ENCODE data around the gene OSBPL2.

OSBPL2 gene

DNA sequence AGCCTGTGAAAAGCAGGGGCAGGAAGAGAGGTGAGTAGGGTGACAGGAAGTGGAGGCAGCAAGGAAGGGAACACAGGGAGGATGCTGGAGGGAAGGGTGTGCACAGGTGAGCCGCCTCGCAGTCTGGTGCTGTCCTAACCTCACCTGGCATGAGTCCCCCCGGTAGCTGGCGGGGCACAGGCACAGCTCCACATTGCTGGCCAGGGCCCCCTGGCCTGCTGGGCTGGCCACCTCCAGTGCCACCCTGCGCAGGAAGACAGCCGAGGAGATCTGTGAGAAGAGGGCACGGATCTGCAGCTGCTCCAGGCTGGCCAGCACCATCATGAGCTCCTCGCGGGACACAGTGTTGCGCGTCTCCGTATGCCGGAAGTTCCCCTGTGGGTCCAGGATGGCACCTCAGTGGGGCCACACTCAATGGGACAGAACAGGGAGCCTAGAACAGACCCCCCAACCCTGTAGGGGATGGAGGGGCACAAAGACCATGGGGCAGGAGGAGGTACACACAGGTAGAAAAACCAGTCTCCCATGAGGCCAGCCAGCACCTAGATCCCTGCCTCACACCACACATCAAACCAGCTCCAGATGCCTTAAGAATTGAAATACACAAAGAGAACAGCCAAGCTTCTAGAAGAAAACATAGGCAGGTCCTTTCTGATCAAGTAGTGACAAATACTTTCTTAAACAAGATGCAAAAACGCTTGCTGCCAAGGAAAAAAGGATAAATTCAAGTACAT, 87.0 kb downstream of the OSBPL2 start:
- DNase-seq (ENCODE audit: low read depth in 2 of 2), result no peak

DNA sequence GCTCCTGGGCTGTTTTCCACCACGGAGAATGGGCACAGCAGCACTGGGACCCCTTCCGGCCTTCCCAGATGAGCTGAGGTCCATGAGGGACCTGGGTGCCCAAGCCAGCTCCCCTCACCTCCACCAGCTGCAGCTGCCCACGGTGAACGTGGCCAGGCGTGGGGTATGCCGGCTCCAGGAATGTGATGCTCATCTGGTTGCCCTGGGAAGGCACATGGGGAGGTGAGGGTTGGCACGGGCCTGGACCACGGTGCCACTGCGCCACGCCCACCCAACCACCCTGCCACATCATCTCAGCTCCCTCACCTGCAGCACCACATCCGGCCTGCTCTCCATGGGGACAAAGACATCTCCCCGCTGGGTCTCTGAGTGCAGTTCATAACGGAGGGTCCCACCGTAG, 88.2 kb downstream of the OSBPL2 start:
- no peak for DNase-seq (ENCODE audit: low read depth in 2 of 2)

DNA sequence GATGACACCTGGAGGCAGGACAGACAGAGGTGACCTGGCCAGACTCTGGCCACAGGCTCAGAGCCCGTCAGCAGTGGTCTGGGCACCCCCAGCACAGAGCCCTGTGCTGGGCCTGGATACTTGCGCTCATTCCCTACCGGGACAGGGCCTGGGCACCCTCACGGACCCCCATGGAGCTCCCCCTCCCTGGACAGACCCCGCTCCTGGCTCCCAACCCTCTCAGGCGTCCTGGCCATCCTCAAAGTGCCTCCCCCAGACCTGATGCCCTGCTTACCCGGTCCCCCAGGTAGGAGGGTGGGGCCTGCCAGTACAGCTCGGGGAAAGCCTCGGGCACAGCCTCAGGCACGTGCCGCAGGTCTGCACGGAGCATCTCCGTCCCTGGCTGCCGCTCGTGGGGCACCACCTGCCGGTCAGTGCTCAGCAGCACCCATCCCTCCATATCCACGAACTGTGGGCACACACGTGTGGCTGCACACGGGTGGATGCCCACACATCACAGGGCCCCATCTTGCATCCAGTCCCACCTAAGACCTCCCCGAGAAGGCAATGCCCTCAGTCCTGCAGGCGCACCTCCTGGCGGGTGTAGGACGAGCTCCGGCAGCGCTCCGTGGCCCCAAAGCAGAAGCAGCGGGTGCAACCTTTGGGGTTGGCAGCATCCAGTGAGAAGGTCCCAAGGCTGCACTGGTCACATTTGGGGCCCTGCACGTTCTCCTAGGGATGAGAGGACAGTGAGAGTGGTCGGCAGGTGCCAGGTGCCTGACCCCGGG, 88.8 kb downstream of the OSBPL2 start:
- DNase-seq (ENCODE audit: low read depth in 2 of 2), result no peak

DNA sequence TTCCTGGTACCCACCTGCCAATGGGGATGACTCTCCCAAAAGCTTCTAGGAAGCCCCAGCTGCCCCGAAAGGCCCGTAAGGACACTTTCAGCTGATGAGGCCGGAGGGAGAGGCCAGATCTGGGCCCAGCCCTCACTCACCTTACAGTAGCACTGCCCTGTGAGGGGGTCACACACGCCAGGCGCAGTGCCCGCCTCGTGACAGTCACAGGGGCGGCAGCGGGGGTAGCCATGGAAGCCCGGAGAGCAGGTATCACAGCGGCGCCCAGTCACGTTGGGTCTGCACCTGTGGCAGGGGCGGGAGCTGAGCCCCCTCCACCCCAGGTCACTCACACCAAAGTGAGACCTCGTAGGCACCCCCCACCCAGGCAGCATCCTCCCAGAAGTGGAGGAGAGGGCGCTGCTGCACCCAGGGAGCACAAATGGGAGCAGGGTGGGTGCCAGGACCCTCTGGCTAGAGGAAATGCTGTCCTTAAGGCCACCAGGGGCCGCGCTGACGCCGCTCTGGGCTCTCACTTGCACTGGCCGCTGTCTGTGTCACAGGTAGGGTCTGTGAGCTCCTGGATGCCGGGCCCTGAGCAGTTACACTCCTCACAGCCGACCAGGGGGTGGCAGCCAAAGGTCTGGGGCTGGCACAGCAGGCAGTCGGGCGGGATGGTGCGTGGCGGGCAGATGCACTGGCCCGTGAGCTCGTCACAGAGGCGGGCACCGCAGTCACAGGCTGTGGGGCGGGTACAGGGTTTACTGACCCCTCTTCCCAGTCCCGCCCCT, 89.6 kb downstream of the OSBPL2 start:
- DNase-seq (ENCODE audit: low read depth in 2 of 2), result no peak

DNA sequence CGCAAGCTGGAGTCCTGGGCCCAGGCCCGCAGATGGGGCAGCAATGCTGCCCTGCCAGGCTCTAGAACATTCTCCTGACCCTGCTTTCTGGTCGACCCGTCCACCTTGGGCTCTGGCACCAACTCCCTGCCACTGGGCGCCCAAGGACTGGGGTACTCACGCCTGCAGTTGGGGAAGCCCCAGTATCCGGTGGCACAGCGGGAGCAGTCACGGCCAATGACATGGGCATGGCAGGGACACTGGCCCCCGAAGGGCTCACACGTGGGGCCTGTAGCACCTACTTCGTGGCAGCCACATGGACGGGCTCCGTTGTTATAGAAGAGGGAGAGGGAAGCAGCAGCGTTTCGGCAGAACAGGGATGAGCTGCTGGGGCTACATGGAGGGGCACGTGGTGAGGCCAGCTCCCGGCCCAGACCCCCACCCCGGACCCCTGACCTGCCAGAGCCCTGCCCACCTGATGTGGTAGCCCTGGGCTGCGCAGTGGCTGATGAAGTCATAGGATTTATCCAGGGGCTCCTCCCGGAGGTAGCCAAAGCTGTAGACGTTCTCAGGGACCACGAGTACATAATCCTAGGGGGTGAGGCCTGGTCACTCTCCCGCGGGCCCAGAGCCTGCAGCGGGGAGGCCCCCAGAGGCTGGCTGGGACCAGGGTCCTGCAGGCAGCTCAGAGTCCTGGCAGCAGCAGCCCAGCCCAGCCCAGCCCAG, 90.5 kb downstream of the OSBPL2 start:
- no peak for DNase-seq (ENCODE audit: low read depth in 2 of 2)

DNA sequence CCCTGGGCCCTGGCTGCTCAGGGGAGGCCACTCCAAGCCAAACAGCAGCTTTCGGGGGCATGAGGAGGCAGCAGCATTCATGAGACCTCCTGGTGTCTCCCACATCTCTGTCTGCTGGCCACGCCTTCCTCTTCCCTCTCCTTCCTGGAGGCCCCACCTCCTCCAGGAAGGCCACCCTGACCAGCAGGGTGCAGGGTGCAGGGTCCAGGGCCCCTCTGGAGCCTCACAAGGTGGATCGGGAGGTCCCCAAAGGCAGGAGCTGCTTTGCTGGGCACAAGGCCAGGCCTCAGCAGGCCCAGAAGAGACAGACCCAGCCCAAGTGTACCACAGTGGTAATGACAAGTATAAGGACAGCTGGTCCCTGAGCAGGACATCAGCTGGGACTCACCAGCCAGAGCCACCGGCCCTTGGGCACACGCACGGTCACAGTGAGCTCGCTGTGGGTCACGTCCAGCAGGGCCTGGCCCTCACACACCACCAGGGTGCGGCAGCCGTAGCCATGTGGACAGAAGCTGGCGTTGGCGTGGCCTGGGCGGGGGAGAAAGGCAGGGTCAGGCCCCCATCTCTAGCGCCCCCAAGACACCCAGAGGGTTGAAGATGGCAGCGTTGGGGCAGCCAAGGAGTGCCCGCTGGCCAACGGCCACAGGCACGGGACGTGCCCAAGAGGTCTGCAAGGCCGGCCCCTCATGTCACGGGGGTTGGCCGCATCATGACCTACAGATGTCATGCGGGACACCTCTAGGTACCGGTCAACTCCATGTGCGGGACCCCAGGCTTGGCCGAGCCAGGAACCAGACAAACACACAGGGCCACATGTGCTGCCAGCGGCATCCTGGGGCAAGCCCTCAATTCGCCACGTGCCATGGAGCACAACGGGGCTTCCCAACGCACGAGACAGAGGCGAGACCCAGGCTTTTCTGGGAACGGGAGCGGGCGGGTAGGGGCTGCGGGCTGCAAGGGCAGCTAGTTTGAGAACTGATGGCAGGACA, 91.4 kb downstream of the OSBPL2 start:
- DNase-seq (ENCODE audit: low read depth in 2 of 2), result no peak

DNA sequence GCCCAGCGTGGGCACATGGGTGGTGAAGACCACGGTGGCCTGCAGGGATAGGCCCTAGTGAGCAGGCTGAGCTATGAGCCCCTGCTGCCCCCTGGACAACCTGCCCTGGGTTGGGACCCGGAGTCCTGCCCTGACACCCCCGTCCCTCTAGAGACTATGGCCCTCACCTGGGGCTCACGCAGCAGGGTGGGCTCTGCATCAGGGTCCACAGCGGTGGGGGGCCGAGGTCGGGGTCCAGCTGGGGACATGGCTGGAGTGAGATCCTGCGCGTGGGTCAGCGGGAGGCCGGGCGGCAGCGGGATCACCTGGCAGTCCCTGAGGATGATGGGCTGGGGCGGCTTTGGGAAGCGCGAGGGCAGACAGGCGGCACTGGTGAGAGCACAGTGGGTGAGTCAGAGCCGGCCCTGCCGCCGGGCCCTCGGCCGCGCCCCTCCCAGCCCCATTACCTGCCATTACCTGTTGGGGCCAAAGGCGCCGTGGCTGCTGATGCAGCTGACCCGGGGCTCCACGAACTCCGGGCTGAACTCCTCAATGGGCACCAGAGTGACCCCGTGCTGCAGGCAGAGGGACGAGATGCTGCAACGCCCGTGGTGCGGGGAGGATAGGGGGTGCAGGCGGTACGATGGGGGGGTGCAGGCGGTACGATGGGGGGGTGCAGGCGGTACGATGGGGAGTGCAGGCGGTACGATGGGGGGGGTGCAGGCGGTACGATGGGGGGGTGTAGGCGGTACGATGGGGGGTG, 92.4 kb downstream of the OSBPL2 start:
- no peak for DNase-seq (ENCODE audit: low read depth in 2 of 2)

DNA sequence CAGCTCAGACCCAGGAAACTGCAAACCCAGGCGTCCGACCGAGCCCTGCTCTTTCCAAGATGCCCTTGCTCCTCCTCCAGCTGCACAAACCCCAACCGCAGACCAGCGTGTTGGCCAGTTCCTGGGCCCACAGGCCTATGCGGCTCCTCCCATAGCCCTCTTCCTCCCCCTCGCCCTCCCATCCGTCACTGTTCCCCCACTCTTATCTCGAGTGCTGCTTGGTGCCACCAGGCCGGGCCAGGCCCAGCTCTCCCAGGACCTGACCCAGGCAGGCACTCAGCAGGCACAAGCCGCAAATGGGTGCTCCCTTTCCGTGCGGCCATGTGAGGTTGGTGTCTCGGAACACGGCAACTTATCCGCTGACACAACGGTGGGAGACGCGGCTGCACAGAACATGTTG, 93.0 kb downstream of the OSBPL2 start:
- no peak for DNase-seq (ENCODE audit: low read depth in 2 of 2)

DNA sequence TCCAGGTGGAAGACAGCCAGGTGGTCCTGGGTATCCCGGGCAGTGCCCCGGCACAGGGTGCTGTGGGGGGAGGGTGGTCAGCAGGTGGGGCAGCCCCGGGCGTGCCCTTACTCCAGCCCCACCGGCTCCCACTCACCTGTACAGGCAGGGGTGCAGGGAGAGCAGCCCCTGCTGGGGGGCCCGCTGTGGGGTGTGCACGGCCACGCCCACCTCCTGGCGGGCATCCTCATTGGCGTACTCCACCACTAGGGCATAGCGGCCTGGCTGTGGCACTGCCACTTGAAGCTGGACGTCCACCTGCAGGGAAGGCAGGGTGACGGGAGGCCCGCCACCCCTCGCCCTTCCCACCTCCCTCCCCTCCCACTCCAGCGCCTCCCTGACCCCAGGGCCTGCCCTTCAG, 94.1 kb downstream of the OSBPL2 start:
- DNase-seq (ENCODE audit: low read depth in 2 of 2), result no peak

DNA sequence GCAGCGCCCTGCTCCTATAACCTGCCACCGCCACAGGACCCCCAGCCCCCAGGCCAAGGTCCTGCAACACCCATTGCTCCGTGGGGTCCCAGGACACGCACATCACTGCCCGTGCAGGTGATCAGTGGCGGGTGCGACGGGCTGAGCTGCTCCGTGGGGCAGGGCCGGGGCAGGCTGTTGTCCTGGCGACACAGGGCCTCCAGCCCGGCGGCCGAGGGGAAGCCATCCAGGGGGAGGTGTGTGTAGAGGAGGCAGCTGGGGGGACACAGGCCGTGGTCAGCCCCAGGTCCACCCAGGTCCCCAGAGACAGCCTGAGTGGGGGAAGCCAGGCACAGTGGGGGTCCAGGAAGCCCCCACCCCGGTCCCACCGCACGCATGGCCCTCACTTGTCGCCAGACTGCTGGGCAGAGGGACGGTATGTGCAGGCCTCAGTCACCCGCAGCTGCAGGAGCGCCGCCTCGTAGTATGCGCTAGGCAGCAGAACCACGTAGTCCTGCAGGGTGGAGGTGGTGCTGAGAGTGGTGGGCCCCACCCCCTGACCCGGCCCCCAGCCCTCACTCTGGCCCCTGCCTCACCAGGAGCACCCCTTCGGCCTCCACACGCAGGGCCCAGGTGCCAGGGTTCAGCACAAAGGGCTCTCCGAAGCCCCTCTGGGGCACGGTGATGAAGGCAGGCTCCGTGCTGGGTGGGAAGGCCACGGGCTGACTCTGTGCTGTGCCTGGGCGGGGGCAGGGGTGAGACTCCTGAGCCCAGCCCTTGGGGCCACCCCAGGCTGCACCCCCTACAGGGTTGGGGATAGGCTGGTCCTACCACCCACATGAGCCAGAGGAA, 94.9 kb downstream of the OSBPL2 start:
- no peak for DNase-seq (ENCODE audit: low read depth in 2 of 2)

DNA sequence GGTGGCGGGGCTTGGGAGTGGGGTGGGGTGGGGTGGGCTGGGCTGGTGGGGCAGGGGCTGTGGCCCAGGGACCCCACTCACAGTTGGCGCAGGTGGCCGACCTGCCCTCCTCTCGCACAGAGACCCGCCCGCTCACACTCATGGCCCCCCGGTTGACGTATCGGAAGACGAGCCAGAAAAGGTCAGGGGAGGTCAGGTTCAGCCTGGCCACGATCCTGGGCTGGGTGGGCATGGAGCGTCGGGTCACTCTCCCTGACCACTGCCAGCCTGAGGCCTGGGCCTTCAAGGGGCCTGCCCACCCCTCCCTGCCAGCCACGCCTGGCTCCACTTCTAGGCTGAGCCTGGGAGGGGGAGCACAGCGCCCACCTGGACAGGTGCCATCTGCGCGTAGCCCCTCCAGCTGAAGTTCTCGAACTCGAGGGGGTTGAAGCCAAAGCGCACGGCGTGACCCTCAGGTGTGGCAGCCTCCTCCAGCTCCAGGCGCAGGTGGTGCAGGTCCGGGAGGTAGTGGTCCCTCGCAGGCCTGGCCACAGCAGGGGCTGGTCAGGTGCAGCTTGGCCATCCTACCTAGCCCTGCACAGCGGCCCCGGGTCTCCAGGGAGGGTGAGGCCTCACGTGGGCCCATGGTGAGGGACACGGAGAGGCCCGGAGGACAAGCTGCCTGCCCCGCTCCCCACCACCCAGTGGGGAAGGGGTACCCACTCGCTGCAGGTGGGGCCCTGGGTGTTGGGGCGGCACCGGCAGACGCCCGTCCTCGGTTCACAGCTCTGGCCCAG, 95.7 kb downstream of the OSBPL2 start:
- DNase-seq (ENCODE audit: low read depth in 2 of 2), result no peak

DNA sequence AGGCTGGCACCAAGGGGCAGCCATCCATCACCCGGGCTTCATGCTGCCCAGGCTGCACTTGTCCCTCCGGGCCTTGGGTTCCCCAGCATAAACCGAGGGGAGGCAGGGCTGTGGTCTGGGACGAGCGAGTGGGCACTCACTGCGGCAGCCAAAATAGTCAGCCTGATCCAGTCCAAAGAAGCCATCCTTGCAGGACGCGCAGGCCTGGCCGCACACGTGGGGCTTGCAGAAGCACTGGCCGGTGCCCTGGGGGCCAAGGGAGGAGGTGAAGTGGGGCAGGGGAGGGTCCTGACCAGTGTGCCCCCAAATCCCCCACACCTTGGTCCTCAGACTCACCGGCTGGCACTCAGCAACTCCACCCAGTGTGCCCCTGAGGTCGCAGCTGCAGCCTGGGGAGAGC, 96.6 kb downstream of the OSBPL2 start:
- no peak for DNase-seq (ENCODE audit: low read depth in 2 of 2)

DNA sequence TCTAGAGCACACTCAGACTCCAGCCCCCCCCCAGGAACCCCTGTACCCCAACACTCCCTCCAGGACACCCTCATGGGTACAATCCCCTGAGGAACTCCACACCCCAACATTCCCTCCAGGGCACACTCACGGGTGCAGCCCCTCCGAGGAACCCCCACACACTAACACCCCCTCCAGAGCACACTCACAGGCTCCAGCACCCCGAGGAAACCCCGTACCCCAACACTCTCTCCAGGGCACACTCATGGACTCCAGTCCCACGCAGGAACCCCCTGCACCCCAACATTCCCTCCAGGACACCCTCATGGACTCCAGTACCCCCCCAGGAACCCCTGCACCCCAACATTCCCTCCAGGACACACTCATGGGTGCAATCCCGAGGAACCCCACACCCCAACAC, 97.2 kb downstream of the OSBPL2 start:
- no peak for DNase-seq (ENCODE audit: low read depth in 2 of 2)

DNA sequence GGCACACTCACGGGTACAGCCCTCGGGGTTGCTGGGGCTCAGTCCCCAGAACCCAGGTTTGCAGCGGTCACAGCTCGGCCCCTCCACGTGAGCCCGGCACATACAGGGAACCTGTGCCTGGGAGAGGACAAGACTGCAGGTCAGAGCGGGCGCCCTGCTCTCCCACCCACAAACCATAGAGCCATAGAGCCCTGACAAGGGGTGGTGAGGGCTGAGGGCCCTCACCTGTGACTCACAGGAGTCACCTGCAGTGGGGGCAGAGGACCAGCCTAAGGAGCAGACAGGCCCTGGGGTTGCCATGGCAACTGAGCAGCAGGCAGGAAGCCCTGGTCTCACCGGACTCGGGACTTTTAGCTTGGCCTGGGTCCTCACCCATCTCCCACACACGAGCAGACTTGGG, 98.0 kb downstream of the OSBPL2 start:
- DNase-seq (ENCODE audit: low read depth in 2 of 2), result no peak

DNA sequence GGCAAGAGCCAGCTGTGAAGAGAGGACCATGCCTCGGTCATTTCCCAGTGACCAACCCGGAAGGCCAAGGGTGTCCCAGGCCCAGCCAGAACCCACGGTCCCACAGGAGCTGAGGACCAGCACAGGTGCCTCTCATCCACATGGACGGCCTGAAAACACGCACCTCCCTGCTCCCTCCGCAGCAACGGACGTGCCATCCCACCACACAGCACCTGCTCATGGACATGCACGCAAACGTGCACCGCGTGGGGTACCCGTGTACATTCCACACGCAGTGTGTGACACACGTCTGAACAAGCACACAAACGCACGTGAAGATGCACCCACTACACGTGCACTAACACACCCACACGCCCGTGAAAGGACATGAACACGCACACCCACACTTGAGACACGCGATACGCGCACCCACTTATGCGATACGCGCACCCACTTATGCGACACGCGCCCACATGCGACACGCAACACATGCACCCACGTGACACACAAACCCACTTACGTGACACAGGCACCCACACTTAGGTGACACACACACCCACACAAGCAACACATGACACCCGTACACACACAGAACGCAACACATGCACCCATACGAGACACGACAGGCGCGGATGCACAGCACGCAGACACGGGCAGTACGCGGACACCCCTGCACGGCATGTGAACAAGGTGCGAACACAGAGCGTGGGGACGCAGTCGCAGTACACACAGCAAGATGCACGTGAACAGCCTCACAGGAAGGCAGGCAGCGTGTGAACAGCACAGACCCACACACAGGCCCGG, 98.6 kb downstream of the OSBPL2 start:
- DNase-seq (ENCODE audit: low read depth in 2 of 2), result no peak

DNA sequence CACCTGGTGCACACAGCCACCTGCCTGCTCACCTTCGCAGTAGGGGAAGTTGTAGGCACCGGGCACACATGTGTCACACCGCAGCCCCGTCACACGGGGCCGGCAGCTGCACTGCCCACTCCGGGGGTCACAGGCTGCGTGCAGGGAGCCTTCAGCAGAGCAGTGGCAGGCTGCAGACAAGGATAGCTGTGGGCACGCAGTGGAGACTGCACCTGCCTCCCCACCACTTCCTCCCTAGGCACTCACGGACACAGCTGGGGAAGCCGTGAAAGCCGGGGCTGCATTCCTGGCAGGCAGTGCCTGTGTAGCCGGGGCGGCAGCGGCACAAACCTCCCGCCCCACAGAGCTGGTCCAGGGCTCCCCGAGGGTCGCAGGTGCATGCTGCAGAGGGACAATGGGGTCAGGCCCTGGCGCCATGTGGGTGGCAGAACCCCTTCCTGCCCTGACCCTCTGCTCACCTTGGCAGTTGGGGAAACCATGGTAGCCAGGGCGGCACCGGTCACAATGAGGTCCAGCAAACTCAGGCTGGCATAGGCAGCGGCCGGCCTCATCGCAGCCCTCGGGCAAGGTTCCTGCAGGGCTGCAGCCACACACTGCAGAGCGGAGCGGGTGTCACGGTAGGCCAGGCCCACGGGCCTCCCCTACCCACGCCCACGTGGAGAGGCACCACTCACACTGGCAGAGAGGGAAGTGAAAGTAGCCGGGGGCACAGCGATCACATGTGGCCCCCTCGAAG, 99.4 kb downstream of the OSBPL2 start:
- DNase-seq (ENCODE audit: low read depth in 2 of 2), result no peak

DNA sequence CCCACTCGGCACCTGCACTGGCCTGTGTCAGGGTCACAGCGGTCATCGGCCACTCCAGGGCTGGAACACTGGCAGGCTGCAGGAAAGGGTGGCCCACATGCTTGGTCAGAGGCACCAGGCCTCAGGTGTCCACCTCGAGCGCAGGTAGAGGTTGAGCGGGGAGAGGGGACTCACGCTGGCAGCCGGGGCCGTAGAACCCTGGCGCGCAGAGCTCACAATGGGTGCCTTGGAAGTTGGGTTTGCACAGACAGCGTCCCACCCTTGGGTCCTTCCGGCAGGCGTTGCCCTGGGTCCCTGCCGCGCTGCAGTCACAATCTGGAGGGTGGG, 99.9 kb downstream of the OSBPL2 start:
- DNase-seq (ENCODE audit: low read depth in 2 of 2), result no peak

Data from stimulated activated CD8-positive, alpha-beta memory T cell treated with anti-CD3 and anti-CD28 coated beads, Interleukin-15, amount 100 ng/mL, for 48 hours (primary cell).